ENCODE measurements around the gene PRKAG1.

PRKAG1 gene

GRCh38 chr12:49031573-49032161 is 13.1 kb upstream of the PRKAG1 start:
- no peak for TF ChIP-seq CTCF (IDR thresholded peaks at IDR 0.05; ENCODE audit: low read depth, low read length)
- no peak for DNase-seq (ENCODE audit: low read depth in 2 of 2)

DNA sequence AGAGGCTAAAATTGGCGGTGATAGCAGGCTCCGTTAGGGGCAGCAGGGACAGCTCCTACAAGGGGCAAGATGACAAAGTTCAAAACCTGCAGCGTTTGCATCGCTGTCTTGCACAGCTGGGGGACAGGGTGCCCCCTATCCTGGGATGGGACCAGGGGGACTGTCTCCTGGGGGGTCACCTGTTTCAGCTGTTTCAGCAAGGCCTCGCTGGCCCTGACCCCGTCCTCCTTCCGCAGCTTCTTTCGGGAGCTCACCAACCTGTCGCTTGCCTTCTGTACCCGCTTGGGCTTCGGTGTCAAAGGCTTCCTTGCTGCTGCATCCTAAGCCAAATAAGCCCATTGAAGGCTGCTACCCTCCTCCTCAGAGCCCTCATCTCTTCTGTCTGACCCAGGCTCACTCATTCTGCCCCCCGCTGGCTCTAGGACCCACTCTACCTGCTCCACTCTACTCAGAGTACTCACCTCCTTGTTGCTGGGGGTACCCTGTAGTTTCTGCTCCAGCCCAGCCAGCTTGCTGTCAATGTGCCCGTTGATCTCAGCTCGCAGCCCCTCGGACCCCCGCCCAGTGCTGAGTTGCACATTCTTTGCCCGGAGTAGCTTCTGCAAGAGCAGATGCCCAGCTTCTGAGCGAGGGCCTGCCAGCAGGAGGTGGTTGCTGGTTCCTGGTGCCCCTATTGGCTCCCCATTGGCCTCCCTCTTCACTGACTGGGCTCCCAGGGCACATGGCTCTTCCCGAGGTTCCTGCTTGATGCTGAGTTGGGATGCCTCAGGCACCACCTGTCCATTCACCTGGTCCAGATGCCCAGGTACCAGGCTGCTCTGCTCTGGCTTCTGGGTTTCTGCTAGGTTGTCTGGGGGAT is 12.4 kb upstream of the PRKAG1 start:
- no peak for DNase-seq (ENCODE audit: low read depth in 2 of 2)
- no peak overlapping the region for H3K4me3 ChIP-seq (replicated peaks in 1 of 2; ENCODE audit: low read depth in 2 of 2, low read length in 2 of 2)
- no peak for TF ChIP-seq CTCF (IDR thresholded peaks at IDR 0.05; ENCODE audit: low read depth, low read length)

More at GRCh38 chr12:49031573-49032161, 13.1 kb upstream of the PRKAG1 start:
- no peak overlapping the region for H3K4me3 ChIP-seq (replicated peaks in 1 of 2; ENCODE audit: low read depth in 2 of 2, low read length in 2 of 2)

DNA sequence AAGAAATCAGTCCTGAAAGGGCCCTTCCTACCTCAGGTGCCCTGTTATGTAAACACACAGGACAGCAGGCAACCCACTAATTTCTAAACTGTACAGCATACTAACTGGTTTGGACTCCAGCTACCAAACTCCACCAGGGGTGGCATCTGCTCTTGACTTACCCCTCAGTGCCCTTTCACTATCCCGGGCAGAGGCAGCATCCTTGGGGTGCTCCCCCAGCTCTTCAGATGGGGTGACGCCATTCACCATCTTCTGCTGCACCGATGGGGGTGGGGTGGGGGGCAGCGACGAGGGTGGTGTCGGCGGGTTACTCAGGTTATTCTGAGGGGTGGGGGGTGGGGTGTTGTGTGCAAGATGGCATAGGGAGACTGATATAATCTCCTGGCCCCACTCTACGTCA is 11.5 kb upstream of the PRKAG1 start:
- no peak for DNase-seq (ENCODE audit: low read depth in 2 of 2)
- no peak overlapping the region for H3K4me3 ChIP-seq (replicated peaks in 1 of 2; ENCODE audit: low read depth in 2 of 2, low read length in 2 of 2)
- TF ChIP-seq CTCF (IDR thresholded peaks at IDR 0.05; ENCODE audit: low read depth, low read length) = no peak

DNA sequence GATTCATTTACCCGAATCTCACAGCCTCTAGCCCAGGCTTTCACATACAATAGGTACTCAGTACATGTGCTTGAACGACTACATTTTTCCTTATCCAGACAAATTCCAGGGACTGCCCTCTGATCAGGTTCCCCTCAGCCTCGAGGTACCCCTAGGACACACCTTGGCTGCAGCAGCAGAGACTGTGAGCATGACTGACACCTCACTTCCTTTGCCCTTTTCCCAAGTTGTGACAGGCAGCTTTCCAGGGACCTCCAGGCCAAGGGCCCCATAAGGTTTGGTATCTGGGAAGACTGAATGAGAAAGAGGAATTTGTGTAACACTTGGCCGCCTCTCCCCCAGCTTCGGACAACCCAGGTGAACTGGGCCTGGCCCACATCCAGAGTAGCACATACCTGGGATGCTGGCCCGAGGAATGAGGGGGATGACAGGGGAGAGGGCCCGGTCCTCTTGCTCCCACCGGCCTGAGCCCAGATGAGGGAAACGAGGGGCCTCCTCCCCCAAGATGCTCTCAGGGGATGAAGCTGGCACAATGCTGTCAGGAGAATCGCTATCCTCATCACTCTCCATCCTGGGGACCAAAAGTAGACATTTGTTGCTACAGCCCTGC is 10.2 kb upstream of the PRKAG1 start:
- H3K4me3 ChIP-seq (replicated peaks in 1 of 2; ENCODE audit: low read depth in 2 of 2, low read length in 2 of 2) = no peak overlapping the region
- DNase-seq (ENCODE audit: low read depth in 2 of 2) = no peak
- no peak for TF ChIP-seq CTCF (IDR thresholded peaks at IDR 0.05; ENCODE audit: low read depth, low read length)

DNA sequence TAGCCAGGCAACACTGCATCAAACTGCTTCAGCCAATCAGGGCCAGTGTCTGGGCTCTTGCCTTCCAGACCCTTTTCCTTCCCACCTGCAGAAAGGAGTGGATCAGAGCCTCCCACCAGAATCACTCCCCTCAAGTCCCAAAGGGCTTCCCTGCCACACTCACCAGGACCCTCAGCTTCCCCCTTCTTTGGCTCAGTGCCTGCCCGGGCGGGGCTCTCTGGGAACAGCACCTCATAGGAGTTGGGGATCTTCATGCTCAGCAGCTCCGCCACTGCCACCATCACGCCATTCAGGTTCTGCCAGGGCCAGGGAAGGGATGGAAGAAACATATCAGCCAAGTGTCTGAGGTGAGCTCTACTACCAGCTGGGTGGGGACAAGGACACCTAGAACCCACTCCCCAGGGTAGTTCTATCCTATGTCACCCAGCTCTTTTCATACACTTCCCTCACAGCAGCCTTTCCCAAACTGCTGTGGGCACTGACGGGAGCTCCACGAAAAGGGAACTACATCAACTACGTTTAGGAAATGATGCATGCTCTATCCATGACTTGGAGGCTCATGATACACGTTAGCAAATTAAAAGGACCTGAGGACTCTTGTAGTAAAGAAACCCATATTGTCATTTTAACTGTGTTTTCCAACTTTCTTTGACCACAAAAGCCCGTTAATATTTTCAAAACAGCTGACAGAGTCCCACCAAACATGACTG is 9.4 kb upstream of the PRKAG1 start:
- H3K4me3 ChIP-seq (replicated peaks in 1 of 2; ENCODE audit: low read depth in 2 of 2, low read length in 2 of 2) = no peak overlapping the region
- DNase-seq (ENCODE audit: low read depth in 2 of 2) = no peak
- TF ChIP-seq CTCF (IDR thresholded peaks at IDR 0.05; ENCODE audit: low read depth, low read length) = no peak

DNA sequence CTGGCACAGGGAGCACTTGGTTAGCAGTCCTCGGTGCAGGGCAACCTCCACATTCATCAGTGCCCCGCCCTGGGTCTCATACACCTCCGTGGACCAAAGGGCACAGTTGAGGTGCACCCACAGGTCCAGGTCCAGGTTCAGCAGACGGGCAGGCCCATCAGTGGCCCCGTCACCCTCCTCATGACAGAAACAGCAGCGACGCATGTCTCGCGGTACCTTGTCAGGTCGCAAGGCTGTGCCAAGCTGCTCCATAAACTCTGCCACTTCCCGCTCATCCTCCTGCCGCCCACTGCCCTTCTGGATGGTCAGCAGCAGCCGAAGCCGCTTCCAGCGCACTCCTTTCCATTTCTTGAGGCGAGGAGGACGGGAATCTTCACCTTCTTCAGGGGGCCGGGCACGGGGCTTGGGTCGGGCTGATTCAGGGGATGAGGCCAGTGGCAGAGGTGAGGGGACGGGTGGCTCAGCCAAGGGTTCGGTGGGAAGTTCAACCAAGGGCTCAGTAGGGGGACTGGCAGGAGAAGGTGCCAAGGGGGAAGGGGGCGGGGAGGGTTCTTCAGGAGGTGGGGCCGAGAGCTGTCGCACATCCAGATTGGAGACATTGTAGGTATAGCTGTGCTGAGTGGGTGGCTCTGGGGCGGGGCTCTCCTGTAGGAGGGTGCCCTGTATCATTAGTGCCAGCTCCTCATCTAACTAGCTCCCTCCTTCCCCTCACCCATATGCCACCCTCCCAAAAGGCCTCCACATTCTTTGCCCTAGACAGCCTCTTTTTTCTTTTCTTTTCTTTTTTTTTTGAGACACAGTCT is 8.3 kb upstream of the PRKAG1 start:
- no peak for DNase-seq (ENCODE audit: low read depth in 2 of 2)
- H3K4me3 ChIP-seq (replicated peaks in 1 of 2; ENCODE audit: low read depth in 2 of 2, low read length in 2 of 2) = no peak overlapping the region
- no peak for TF ChIP-seq CTCF (IDR thresholded peaks at IDR 0.05; ENCODE audit: low read depth, low read length)
